Measurements from ENCODE around the gene IMP4.
A peak's percentile ranks its signal among the peaks of the same experiment; 100 is the strongest.

Gene IMP4

DNA sequence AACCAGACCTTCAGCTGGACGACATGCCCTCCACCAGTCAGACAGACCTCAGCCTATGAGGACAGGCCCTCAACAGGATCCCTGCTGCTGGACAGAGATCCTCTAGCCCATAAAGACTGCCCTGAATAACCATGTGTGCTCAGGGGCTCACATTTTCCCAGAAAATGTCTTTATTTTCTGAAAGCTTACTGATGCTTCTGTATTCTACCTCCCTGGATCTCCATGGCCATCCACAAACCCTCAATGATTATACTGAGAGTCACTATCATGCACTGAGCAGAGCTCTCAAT lies 11.4 kb downstream of the IMP4 start:
- TF ChIP-seq EZH2 (IDR thresholded peaks at IDR 0.05; ENCODE audit: borderline replicate concordance, low read length) = no peak
- TF ChIP-seq, protein P1, sequence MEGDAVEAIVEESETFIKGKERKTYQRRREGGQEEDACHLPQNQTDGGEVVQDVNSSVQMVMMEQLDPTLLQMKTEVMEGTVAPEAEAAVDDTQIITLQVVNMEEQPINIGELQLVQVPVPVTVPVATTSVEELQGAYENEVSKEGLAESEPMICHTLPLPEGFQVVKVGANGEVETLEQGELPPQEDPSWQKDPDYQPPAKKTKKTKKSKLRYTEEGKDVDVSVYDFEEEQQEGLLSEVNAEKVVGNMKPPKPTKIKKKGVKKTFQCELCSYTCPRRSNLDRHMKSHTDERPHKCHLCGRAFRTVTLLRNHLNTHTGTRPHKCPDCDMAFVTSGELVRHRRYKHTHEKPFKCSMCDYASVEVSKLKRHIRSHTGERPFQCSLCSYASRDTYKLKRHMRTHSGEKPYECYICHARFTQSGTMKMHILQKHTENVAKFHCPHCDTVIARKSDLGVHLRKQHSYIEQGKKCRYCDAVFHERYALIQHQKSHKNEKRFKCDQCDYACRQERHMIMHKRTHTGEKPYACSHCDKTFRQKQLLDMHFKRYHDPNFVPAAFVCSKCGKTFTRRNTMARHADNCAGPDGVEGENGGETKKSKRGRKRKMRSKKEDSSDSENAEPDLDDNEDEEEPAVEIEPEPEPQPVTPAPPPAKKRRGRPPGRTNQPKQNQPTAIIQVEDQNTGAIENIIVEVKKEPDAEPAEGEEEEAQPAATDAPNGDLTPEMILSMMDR (IDR thresholded peaks at IDR 0.05; ENCODE audit: low read length) = no peak
- peak overlapping the region; percentile 88 for H3K4me3 ChIP-seq (ENCODE audit: low read depth, low read length, poor library complexity, severe bottlenecking)
- H3K4me1 ChIP-seq (ENCODE audit: insufficient read depth, low read length, severe bottlenecking) = peaks cover 71% of the 10 kb centered on the region
- H3K36me3 ChIP-seq (ENCODE audit: insufficient read depth, low read length) = peaks cover 30% of the 10 kb centered on the region
- H3K9ac ChIP-seq (ENCODE audit: low read length) = peak overlapping the region; percentile 92
- no peaks in the 10 kb centered on the region for H3K27me3 ChIP-seq (ENCODE audit: insufficient read depth, low read length)
- H3F3A ChIP-seq (ENCODE audit: insufficient read depth, low read length) = no peaks in the 10 kb centered on the region
- H3K9me3 ChIP-seq (ENCODE audit: low read length) = no peaks in the 10 kb centered on the region
- H3K79me2 ChIP-seq (ENCODE audit: insufficient read depth, low read length) = no peaks in the 10 kb centered on the region
- H3K27ac ChIP-seq (ENCODE audit: low read depth, low read length, poor library complexity, severe bottlenecking) = peak overlapping the region; percentile 99
- H2AFZ ChIP-seq (ENCODE audit: low read length) = no peak overlapping the region
- H3K9me2 ChIP-seq (ENCODE audit: low read depth, low read length) = no peaks in the 10 kb centered on the region
- peak overlapping the region; percentile 95 for H3K4me2 ChIP-seq (ENCODE audit: low read length)
- no peaks in the 10 kb centered on the region for H4K20me1 ChIP-seq (ENCODE audit: insufficient read depth, low read length)

DNA sequence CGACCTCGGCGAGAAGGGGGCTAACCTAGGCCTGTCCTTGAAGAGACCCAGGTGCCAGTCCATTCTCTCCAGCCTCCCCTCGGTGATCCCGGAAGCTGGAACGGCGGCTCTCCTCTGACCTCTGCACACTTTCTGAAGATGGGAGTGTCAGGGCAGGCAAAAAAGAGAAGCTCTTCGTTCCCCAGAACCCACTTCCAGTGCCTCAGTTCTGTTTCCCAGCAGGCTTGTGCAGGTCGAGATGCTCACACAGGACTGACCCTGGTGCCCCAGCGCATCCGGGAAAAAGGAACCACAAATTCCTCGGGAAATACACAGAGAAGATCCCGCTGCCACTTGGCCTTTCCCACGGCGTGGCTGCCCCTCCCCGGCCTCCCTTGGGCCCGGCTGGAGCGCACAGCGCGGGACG lies 12.5 kb downstream of the IMP4 start:
- no peaks in the 10 kb centered on the region for H4K20me1 ChIP-seq (ENCODE audit: insufficient read depth, low read length)
- peak overlapping the region; percentile 95 for H3K4me2 ChIP-seq (ENCODE audit: low read length)
- no peaks in the 10 kb centered on the region for H3K79me2 ChIP-seq (ENCODE audit: insufficient read depth, low read length)
- peaks cover 62% of the 10 kb centered on the region for H3K4me1 ChIP-seq (ENCODE audit: insufficient read depth, low read length, severe bottlenecking)
- peaks cover 34% of the 10 kb centered on the region for H3K36me3 ChIP-seq (ENCODE audit: insufficient read depth, low read length)
- peak overlapping the region; percentile 92 for H3K9ac ChIP-seq (ENCODE audit: low read length)
- H2AFZ ChIP-seq (ENCODE audit: low read length) = no peak overlapping the region
- no peaks in the 10 kb centered on the region for H3K27me3 ChIP-seq (ENCODE audit: insufficient read depth, low read length)
- peak overlapping the region; percentile 99 for H3K27ac ChIP-seq (ENCODE audit: low read depth, low read length, poor library complexity, severe bottlenecking)
- no peaks in the 10 kb centered on the region for H3K9me2 ChIP-seq (ENCODE audit: low read depth, low read length)
- TF ChIP-seq EZH2 (IDR thresholded peaks at IDR 0.05; ENCODE audit: borderline replicate concordance, low read length) = no peak
- TF ChIP-seq, protein P1 (IDR thresholded peaks at IDR 0.05; ENCODE audit: low read length) = no peak
- peak overlapping the region; percentile 88 for H3K4me3 ChIP-seq (ENCODE audit: low read depth, low read length, poor library complexity, severe bottlenecking)
- no peaks in the 10 kb centered on the region for H3K9me3 ChIP-seq (ENCODE audit: low read length)
- no peaks in the 10 kb centered on the region for H3F3A ChIP-seq (ENCODE audit: insufficient read depth, low read length)

DNA sequence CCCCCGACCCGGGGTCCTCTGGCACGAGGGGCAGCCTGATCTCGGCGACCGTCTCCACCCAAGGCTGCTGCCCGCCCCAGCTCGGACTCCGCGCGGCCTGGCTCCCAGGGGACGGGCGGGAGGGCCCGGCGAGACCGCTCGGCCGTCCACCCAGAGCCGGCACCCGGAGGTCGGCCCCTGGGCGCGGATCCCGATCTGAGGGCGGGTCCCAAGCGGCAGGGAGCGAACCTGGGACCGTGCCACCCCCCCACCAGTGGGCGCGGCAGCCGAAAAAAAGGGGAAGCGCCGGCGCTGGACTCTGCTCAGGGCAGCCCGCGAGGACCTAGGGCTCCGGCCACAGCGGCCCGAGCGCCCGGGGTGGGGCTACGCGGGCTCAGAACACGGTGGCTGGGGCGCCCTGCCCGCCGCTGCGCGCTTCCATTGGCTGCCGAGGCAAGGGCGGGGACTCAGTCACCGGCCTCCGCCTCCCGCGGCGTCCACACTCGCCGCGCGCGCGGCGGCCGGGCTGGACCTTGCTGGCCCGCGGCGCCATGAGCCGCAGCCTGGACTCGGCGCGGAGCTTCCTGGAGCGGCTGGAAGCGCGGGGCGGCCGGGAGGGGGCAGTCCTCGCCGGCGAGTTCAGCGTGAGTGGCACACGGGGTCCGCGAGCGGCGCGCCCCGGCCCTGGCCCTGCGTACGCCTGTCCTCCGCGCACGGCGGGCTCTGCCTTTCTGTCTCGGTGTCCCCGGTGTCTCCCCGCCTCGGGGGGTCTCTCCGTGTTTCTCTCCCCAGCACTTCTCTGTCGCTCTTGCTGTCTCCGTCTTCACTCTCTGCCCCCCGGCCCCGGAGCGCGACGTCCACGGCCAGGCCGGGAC lies 13.1 kb downstream of the IMP4 start, which contains the start of gene PTPN18:
Gene PTPN18, plus strand, starts transcription at position 479 of the 854 bp plus-strand sequence. Its CDS starts 52 bp downstream, at position 531.
- peak within 1 kb of the TSS; percentile 88 for H3K4me3 ChIP-seq (ENCODE audit: low read depth, low read length, poor library complexity, severe bottlenecking)
- no peak within 1 kb of the TSS for H2AFZ ChIP-seq (ENCODE audit: low read length)
- peak within 1 kb of the TSS; percentile 99 for H3K27ac ChIP-seq (ENCODE audit: low read depth, low read length, poor library complexity, severe bottlenecking)
- H3K4me1 ChIP-seq (ENCODE audit: insufficient read depth, low read length, severe bottlenecking) = peaks cover 56% of the 10 kb centered on the region
- H3K27me3 ChIP-seq (ENCODE audit: insufficient read depth, low read length) = no peaks in the 10 kb centered on the region
- H3K9me3 ChIP-seq (ENCODE audit: low read length) = no peaks in the 10 kb centered on the region
- H3K4me2 ChIP-seq (ENCODE audit: low read length) = peak within 1 kb of the TSS; percentile 95
- H4K20me1 ChIP-seq (ENCODE audit: insufficient read depth, low read length) = no peaks in the 10 kb centered on the region
- H3K79me2 ChIP-seq (ENCODE audit: insufficient read depth, low read length) = no peaks in the 10 kb centered on the region
- no peaks in the 10 kb centered on the region for H3F3A ChIP-seq (ENCODE audit: insufficient read depth, low read length)
- peak within 1 kb of the TSS; percentile 92 for H3K9ac ChIP-seq (ENCODE audit: low read length)
- H3K9me2 ChIP-seq (ENCODE audit: low read depth, low read length) = no peaks in the 10 kb centered on the region
- peaks cover 34% of the 10 kb centered on the region for H3K36me3 ChIP-seq (ENCODE audit: insufficient read depth, low read length)
- TF ChIP-seq, protein P1 (IDR thresholded peaks at IDR 0.05; ENCODE audit: low read length) = peak; percentile 31; the same call in 1 of the 2 replicates
- TF ChIP-seq EZH2 (IDR thresholded peaks at IDR 0.05; ENCODE audit: borderline replicate concordance, low read length) = no peak
